ENCODE data around the gene RNF43. TPM values are rescaled to one million over a fixed set of nuclear protein-coding genes. Genes with fewer than 3 reads are reported as not detected.

The RNF43 gene
- total RNA-seq, 2 experiments from 2014 or later = 0.05 TPM; not detected in 1

DNA sequence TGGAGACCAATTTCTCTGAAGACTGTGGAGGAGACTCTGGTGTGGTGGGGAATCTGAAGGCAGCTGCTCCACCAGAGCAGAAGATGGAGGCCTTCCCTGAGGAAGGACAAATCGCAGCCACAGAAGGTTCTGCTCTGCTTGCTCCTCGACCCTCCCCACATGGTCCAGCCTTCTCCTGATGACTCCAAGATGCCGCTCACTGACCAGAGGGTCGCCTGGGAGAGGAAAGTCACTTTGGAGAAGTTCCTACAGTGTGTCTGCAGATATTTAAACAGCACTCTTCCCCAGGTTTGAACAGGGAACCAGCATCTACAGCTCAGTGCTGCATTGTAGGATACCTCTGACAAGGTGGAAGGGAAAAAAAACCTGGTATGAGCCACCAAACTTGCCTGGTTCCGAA lies 44.3 kb downstream of the RNF43 start:
- POLR2A ChIA-PET = interaction anchor here (0.7 to 1.5 kb wide), 3 partner anchors 10 to 41 kb away, joined by 3 to 6 read pairs (median 3); partner anchors contain the start of gene SUPT4H1
- Mint-ChIP-seq H3K27ac (no peak overlapping the region), H3K4me1 (ENCODE audit: low read depth) (peaks cover 25% of the 10 kb centered on the region), H3K36me3 (ENCODE audit: low read depth) (peaks cover 2% of the 10 kb centered on the region), H3K4me3 (no peak overlapping the region), H3K9me3 (ENCODE audit: insufficient read depth) (no peaks in the 10 kb centered on the region), H3K27me3 (ENCODE audit: low read depth) (no peaks in the 10 kb centered on the region)
- no peak for ATAC-seq
- no peak for DNase-seq
- CTCF ChIA-PET = interaction anchor here (0.9 to 1.5 kb wide), 2 partner anchors 9 to 56 kb away, joined by 3 to 7 read pairs; no protein-coding TSS in a partner anchor

DNA sequence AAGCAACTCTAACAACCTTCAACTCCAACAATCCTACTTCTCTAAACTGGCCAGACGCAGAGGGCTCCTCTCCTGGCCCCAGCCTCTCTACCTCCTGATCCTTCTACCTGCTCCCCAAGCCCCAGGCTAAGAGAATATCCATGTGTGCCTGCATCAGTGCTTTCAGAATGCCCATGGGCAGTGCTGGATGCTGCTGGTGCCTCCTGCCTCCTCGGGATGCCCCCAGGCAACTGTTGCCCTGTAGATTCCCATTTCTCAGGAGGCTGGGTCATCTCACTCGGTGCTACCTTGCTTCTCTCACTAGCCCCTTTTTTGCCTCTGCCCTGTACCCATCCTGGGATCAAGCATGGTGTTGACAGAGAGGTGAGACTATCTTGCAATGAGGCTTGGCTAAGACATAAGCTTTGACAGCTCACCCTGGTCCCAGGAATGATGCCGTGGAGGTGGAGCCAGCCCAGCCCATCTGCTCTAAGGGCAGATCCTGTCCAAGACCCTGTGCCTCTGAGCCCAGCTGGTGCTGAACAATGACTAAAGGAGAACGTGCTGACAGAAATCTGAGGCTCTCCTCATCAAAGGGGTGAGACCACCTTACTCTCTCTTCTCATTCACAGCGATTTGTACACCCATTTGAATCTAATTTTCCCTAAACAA lies 45.9 kb downstream of the RNF43 start:
- H3K4me3 Mint-ChIP-seq = no peak overlapping the region
- ATAC-seq = no peak
- POLR2A ChIA-PET = interaction anchor here (1.2 to 1.5 kb wide), 3 partner anchors 19 to 41 kb away, joined by 3 to 6 read pairs (median 3); partner anchors contain the start of gene SUPT4H1
- peaks cover 21% of the 10 kb centered on the region for H3K4me1 Mint-ChIP-seq (ENCODE audit: low read depth)
- H3K27me3 Mint-ChIP-seq (ENCODE audit: low read depth) = no peaks in the 10 kb centered on the region
- DNase-seq = no peak
- H3K27ac Mint-ChIP-seq = no peak overlapping the region
- CTCF ChIA-PET = no interaction called here
- H3K9me3 Mint-ChIP-seq (ENCODE audit: insufficient read depth) = no peaks in the 10 kb centered on the region
- peaks cover 2% of the 10 kb centered on the region for H3K36me3 Mint-ChIP-seq (ENCODE audit: low read depth)

DNA sequence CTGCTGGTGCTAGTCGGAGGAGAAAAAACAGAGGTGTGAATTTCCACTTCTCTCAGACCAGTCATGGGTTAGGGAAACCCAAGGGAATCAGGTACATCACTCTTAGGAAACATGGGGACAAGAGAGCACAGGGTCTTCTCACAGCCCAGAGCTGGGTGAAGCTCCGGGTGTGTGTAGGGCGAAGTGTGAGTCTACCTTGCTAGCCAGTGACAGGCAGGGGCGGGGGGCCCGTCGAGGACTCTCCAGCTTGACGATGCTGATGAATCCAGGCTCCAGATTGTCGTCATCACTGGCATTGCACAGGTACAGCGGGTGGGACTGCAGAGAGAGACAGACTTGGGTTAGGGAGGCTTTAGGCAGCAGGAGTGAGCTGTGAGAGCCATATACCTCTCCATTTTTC lies 46.6 kb downstream of the RNF43 start:
- ATAC-seq (no peak), DNase-seq (no peak)
- Mint-ChIP-seq H3K4me3 (no peak overlapping the region), H3K27ac (no peak overlapping the region), H3K9me3 (ENCODE audit: insufficient read depth) (no peaks in the 10 kb centered on the region), H3K27me3 (ENCODE audit: low read depth) (no peaks in the 10 kb centered on the region), H3K4me1 (ENCODE audit: low read depth) (peaks cover 17% of the 10 kb centered on the region), H3K36me3 (ENCODE audit: low read depth) (peaks cover 2% of the 10 kb centered on the region)
- POLR2A ChIA-PET = interaction anchor here (0.8 to 2.2 kb wide), 3 partner anchors 16 to 47 kb away, joined by 3 to 9 read pairs (median 3); partner anchors contain the start of gene RNF43
- CTCF ChIA-PET = interaction anchor here (0.9 to 1.0 kb wide), 2 partner anchors 47 to 53 kb away, joined by 3 to 4 read pairs; partner anchors contain the start of gene RNF43

DNA sequence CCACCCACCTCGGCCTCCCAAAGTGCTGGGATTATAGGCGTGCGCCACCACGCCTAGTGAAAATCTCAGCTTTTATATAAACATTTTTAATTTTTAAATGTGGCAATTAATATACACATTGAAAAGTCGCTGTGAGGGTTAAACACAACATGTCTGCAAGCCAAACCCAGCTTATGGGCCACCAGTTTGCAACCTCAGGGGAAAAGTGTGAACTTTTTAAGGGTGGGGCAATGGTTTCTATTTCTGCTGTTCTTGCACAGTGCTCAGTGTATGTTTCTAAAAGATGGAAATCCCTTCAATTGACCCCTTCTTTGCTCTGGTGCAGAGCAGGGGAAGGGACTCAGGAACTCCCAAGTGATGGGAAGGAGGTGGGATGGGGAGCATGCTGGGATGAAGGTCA lies 47.0 kb downstream of the RNF43 start:
- ChIA-PET POLR2A (interaction anchor here (0.6 to 2.2 kb wide), 3 partner anchors 15 to 252 kb away, joined by 3 to 9 read pairs (median 3); partner anchors contain the start of gene RNF43), CTCF (interaction anchor here (0.9 to 1.0 kb wide), 2 partner anchors 47 to 53 kb away, joined by 3 to 4 read pairs; partner anchors contain the start of gene RNF43)
- Mint-ChIP-seq H3K36me3 (ENCODE audit: low read depth) (peaks cover 2% of the 10 kb centered on the region), H3K27ac (no peak overlapping the region), H3K9me3 (ENCODE audit: insufficient read depth) (no peaks in the 10 kb centered on the region), H3K4me1 (ENCODE audit: low read depth) (peaks cover 16% of the 10 kb centered on the region), H3K27me3 (ENCODE audit: low read depth) (no peaks in the 10 kb centered on the region), H3K4me3 (no peak overlapping the region)
- ATAC-seq (no peak), DNase-seq (no peak)

DNA sequence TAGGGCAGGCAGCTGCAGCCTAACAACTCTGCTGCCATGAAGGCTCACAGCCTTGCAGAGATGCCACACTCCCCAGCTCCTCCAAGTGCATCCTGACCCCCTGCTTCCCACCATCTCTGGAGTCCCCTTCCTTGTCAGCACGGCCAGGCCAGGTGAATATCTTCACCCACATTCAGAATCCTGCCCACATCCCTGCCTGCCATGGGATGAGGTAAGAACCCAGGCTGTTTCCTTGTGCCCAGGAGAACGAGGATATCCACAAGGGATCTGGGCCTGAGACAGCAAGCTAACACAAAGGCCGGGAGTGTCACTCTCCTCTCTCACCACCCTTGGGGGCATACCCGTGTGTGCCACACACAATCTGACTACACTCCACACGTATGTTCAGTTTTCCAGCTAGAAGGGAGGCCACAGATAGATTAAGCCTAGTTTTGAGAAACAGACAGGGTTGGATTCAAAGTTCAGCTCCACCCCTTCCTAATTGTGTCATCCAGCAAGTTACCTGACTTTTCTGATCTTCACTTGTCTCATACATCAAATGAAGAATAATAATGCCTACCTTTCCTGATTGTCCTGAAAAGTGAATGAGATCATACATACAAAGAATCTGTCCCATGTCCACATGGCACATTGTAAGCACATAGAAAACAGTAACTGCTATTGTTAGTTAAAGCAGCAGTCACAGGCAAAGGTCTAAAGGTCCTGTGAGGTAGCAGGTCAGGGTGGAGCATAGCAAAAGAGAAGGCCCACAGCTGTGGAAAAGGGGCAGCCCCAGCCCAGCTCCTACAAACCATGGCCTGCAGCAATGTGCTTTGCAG lies 47.9 kb downstream of the RNF43 start:
- H3K9me3 Mint-ChIP-seq (ENCODE audit: insufficient read depth) = no peaks in the 10 kb centered on the region
- DNase-seq (no peak), ATAC-seq (no peak)
- POLR2A ChIA-PET = interaction anchor here (0.6 to 2.2 kb wide), 6 partner anchors 12 to 251 kb away, joined by 3 to 9 read pairs (median 4); partner anchors contain the start of genes RNF43 and SUPT4H1
- H3K36me3 Mint-ChIP-seq (ENCODE audit: low read depth) = peaks cover 2% of the 10 kb centered on the region
- CTCF ChIA-PET = interaction anchor here (0.9 to 1.0 kb wide), 2 partner anchors 48 to 52 kb away, joined by 3 to 4 read pairs; partner anchors contain the start of gene RNF43
- no peak overlapping the region for H3K4me3 Mint-ChIP-seq
- H3K27ac Mint-ChIP-seq = no peak overlapping the region
- H3K4me1 Mint-ChIP-seq (ENCODE audit: low read depth) = peaks cover 16% of the 10 kb centered on the region
- no peaks in the 10 kb centered on the region for H3K27me3 Mint-ChIP-seq (ENCODE audit: low read depth)

DNA sequence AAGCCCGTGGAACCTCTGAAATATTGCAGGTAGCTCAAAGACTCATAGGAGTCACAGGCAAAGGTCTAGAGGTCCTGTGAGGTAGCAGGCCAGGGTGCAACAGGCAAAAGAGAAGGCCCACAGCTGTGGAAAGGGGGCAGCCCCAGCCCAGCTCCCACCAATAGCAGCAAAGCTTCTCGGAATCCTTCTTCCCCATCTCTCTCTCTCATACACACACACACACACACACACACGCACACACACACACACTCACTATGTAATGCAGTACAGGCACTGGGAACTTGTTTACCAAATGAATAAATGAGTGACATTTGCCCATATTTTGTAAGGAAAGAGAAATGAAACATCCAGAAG lies 48.5 kb downstream of the RNF43 start:
- Mint-ChIP-seq H3K27me3 (ENCODE audit: low read depth) (no peaks in the 10 kb centered on the region), H3K27ac (no peak overlapping the region), H3K36me3 (ENCODE audit: low read depth) (peaks cover 2% of the 10 kb centered on the region), H3K4me3 (no peak overlapping the region), H3K4me1 (ENCODE audit: low read depth) (peaks cover 16% of the 10 kb centered on the region), H3K9me3 (ENCODE audit: insufficient read depth) (no peaks in the 10 kb centered on the region)
- ChIA-PET POLR2A (interaction anchor here (0.7 to 2.2 kb wide), 4 partner anchors 12 to 550 kb away, joined by 3 to 9 read pairs (median 4); partner anchors contain the start of gene RNF43), CTCF (interaction anchor here (1.2 kb wide), 1 partner anchor 51 kb away, joined by 3 read pairs; no protein-coding TSS in a partner anchor)
- ATAC-seq (no peak), DNase-seq (no peak)

Other genes starting within 250 kb of the RNF43 start
- not detected for gene EPX, start 224.8 kb downstream of the RNF43 start, total RNA-seq
- gene MKS1, start 198.3 kb downstream of the RNF43 start, total RNA-seq = 10 to 100 TPM; 16.1 to 17.6 TPM
- not detected for gene LPO, start 178.9 kb downstream of the RNF43 start, total RNA-seq
- gene MPO, start 136.6 kb downstream of the RNF43 start, total RNA-seq = not detected
- 10 to 100 TPM; 45.8 to 51.5 TPM for gene TSPOAP1, start 88.7 kb downstream of the RNF43 start, total RNA-seq
- 10 to 100 TPM; 75.2 to 90.8 TPM for gene SUPT4H1, start 65.3 kb downstream of the RNF43 start, total RNA-seq
- gene HSF5, start 70.9 kb upstream of the RNF43 start, total RNA-seq = under 1 TPM; 0.08 to 0.18 TPM
- 10 to 100 TPM; 47.7 to 48.6 TPM for gene MTMR4, start 97.1 kb upstream of the RNF43 start, total RNA-seq